ENCODE results near the gene DPP10.

The DPP10 gene

GRCh38 chr2:115219296-115219695 is 776.9 kb downstream of the DPP10 start:
- no peaks in the 10 kb centered on the region for H3K27me3 ChIP-seq (ENCODE audit: insufficient read depth, low read length, poor library complexity, severe bottlenecking)
- H3K36me3 ChIP-seq (ENCODE audit: insufficient read depth, low read length): no peaks in the 10 kb centered on the region
- H3K4me1 ChIP-seq (ENCODE audit: insufficient read depth, low read length, poor library complexity, severe bottlenecking): no peaks in the 10 kb centered on the region
- no peaks in the 10 kb centered on the region for H3K9me3 ChIP-seq (ENCODE audit: insufficient read depth, low read depth, low read length)
- no peaks in the 10 kb centered on the region for H3K9me2 ChIP-seq (replicated peaks; ENCODE audit: low read depth, low read length)
- no peaks in the 10 kb centered on the region for H3K79me2 ChIP-seq (ENCODE audit: insufficient read depth, low read length)
- H2AFZ ChIP-seq (ENCODE audit: low read length): no peak overlapping the region
- no peaks in the 10 kb centered on the region for H4K20me1 ChIP-seq (ENCODE audit: insufficient read depth, low read length, poor library complexity, severe bottlenecking)
- no peak overlapping the region for H3K4me3 ChIP-seq (ENCODE audit: low read length, poor library complexity, severe bottlenecking)
- H3F3A ChIP-seq (ENCODE audit: low read depth): no peaks in the 10 kb centered on the region
- H3K9ac ChIP-seq (ENCODE audit: low read depth, low read length, poor library complexity, severe bottlenecking): no peak overlapping the region
- H3K4me2 ChIP-seq (ENCODE audit: low read depth, low read length, poor library complexity, severe bottlenecking): no peak overlapping the region
- TF ChIP-seq CTCF (conservative IDR thresholded peaks at IDR 0.05; ENCODE audit: low read length) (no peak), EZH2phosphoT487 (IDR thresholded peaks at IDR 0.05; ENCODE audit: borderline replicate concordance) (no peak)

- Histone ChIP-seq H3K27me3 (ENCODE audit: insufficient read depth, low read length, poor library complexity, severe bottlenecking) (no peaks in the 10 kb centered on the region), H3K4me1 (ENCODE audit: insufficient read depth, low read length, poor library complexity, severe bottlenecking) (no peaks in the 10 kb centered on the region), H4K20me1 (ENCODE audit: insufficient read depth, low read length, poor library complexity, severe bottlenecking) (no peaks in the 10 kb centered on the region), H3K9ac (ENCODE audit: low read depth, low read length, poor library complexity, severe bottlenecking) (no peak overlapping the region), H2AFZ (ENCODE audit: low read length) (no peak overlapping the region), H3K4me2 (ENCODE audit: low read depth, low read length, poor library complexity, severe bottlenecking) (no peak overlapping the region), H3K4me3 (ENCODE audit: low read length, poor library complexity, severe bottlenecking) (no peak overlapping the region), H3K9me3 (ENCODE audit: insufficient read depth, low read depth, low read length) (no peaks in the 10 kb centered on the region), H3K9me2 (replicated peaks; ENCODE audit: low read depth, low read length) (no peaks in the 10 kb centered on the region), H3K36me3 (ENCODE audit: insufficient read depth, low read length) (no peaks in the 10 kb centered on the region), H3K79me2 (ENCODE audit: insufficient read depth, low read length) (no peaks in the 10 kb centered on the region), H3F3A (ENCODE audit: low read depth) (no peaks in the 10 kb centered on the region)
- no peak for TF ChIP-seq EZH2phosphoT487 (IDR thresholded peaks at IDR 0.05; ENCODE audit: borderline replicate concordance)
- no peak for TF ChIP-seq CTCF (conservative IDR thresholded peaks at IDR 0.05; ENCODE audit: low read length)
These were observed 791.7 kb downstream of the DPP10 start for GRCh38 chr2:115234186-115234585.

- Histone ChIP-seq H3K4me2 (ENCODE audit: low read depth, low read length, poor library complexity, severe bottlenecking) (no peak overlapping the region), H3K79me2 (ENCODE audit: insufficient read depth, low read length) (no peaks in the 10 kb centered on the region), H3K36me3 (ENCODE audit: insufficient read depth, low read length) (no peaks in the 10 kb centered on the region), H3K9me2 (replicated peaks; ENCODE audit: low read depth, low read length) (no peaks in the 10 kb centered on the region), H3K9me3 (ENCODE audit: insufficient read depth, low read depth, low read length) (no peaks in the 10 kb centered on the region), H3K4me3 (ENCODE audit: low read length, poor library complexity, severe bottlenecking) (no peak overlapping the region), H2AFZ (ENCODE audit: low read length) (no peak overlapping the region), H3F3A (ENCODE audit: low read depth) (no peaks in the 10 kb centered on the region), H3K9ac (ENCODE audit: low read depth, low read length, poor library complexity, severe bottlenecking) (no peak overlapping the region), H3K4me1 (ENCODE audit: insufficient read depth, low read length, poor library complexity, severe bottlenecking) (no peaks in the 10 kb centered on the region), H4K20me1 (ENCODE audit: insufficient read depth, low read length, poor library complexity, severe bottlenecking) (no peaks in the 10 kb centered on the region), H3K27me3 (ENCODE audit: insufficient read depth, low read length, poor library complexity, severe bottlenecking) (no peaks in the 10 kb centered on the region)
- TF ChIP-seq EZH2phosphoT487 (IDR thresholded peaks at IDR 0.05; ENCODE audit: borderline replicate concordance) (no peak), CTCF (conservative IDR thresholded peaks at IDR 0.05; ENCODE audit: low read length) (no peak)
These were observed 792.3 kb downstream of the DPP10 start for GRCh38 chr2:115234737-115235136.
